ENCODE measurements around the gene MTPN.

DNA sequence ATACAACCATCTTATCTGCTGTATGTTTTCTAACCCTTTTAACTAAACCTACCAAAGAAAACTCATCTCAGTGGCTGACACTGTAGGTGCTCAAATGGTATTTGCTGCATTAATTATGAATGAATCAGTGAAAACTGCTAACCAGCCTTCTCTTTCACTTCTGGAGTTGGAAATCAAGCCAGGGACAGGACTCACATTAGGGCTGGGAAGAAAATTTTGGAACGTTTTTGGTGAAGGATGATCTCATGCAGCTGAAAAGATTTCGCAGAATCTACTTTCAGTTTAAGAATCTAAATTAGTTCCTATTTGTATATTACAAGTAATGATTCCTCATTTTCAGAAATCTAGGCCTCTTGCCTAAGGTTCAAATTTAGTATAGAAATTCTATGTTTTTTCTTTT, 12.9 kb downstream of the MTPN start:
- TF ChIP-seq SUZ12 (IDR thresholded peaks at IDR 0.05) (no peak), TARDBP (IDR thresholded peaks at IDR 0.05) (no peak), FOXM1 (IDR thresholded peaks at IDR 0.05; ENCODE audit: borderline replicate concordance) (no peak), BHLHE40 (IDR thresholded peaks at IDR 0.05; ENCODE audit: borderline replicate concordance) (no peak)
